GM12874 (cell line): ENCODE results near the gene ABHD16B.

Experiments used
- TF ChIP-seq, protein P1 (sequence below): IDR thresholded peaks from 2 replicates; pipeline ENCODE4 v1.5.1; 2011; ENCODE audit warnings: low read depth, mild to moderate bottlenecking, control low read depth, low read length, moderate library complexity; ENCODE audit not compliant: insufficient read depth

ABHD16B gene

DNA sequence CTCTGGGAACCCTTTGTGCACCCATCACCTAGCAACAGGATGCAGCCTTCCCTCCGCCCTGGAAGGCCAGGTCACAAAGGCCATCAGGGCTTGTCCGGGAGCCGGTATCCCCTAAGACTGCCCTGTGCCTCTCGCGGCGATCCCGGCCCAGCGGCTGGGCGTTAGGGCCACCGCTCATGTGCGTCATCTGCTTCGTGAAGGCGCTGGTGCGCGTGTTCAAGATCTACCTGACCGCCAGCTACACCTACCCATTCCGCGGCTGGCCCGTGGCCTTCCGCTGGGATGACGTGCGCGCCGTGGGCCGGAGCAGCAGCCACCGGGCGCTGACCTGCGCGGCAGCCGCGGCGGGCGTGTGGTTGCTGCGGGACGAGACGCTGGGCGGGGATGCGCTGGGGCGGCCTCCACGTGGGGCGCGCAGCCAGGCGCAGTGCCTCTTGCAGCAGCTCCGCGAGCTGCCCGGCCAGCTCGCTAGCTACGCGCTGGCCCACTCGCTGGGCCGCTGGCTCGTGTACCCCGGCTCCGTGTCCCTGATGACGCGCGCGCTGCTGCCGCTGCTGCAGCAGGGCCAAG is at the start of gene ABHD16B:
TSS of gene ABHD16B (plus strand) at position 134 of the 570 bp plus-strand sequence. CDS start at position 177, 43 bp downstream.
- TF ChIP-seq, protein P1, sequence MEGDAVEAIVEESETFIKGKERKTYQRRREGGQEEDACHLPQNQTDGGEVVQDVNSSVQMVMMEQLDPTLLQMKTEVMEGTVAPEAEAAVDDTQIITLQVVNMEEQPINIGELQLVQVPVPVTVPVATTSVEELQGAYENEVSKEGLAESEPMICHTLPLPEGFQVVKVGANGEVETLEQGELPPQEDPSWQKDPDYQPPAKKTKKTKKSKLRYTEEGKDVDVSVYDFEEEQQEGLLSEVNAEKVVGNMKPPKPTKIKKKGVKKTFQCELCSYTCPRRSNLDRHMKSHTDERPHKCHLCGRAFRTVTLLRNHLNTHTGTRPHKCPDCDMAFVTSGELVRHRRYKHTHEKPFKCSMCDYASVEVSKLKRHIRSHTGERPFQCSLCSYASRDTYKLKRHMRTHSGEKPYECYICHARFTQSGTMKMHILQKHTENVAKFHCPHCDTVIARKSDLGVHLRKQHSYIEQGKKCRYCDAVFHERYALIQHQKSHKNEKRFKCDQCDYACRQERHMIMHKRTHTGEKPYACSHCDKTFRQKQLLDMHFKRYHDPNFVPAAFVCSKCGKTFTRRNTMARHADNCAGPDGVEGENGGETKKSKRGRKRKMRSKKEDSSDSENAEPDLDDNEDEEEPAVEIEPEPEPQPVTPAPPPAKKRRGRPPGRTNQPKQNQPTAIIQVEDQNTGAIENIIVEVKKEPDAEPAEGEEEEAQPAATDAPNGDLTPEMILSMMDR = no peak

DNA sequence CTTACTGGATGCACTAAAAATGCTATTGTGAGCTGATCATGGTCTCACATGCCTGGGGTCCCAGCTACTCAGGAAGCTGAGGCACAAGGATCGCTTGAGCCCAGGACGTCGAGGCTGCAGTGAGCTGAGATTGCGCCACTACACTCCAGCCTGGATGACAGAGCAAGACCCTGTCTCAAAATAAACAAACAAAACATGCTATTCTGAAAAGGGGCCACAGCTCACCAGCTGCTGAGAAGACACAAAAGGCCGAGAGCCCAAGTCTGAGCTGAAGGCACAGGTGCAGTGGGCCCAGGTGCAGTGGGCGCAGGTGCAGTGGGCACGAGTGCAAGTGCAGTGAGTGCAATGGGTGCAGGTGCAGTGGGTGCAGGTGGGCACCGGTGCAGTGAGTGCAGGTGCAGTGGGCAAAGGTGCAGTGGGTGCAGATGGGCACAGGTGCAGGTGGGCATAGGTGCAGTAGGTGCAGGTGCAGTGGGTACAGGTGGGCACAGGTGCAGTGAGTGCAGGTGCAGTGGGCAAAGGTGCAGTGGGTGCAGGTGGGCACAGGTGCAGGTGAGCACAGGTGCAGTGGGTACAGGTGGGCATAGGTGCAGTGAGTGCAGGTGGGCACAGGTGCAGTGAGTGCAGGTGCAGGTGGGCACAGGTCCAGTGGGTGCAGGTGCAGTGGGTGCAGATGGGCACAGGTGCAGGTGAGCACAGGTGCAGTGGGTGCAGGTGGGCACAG is 46.2 kb upstream of the ABHD16B start:
- TF ChIP-seq, protein P1 = no peak

DNA sequence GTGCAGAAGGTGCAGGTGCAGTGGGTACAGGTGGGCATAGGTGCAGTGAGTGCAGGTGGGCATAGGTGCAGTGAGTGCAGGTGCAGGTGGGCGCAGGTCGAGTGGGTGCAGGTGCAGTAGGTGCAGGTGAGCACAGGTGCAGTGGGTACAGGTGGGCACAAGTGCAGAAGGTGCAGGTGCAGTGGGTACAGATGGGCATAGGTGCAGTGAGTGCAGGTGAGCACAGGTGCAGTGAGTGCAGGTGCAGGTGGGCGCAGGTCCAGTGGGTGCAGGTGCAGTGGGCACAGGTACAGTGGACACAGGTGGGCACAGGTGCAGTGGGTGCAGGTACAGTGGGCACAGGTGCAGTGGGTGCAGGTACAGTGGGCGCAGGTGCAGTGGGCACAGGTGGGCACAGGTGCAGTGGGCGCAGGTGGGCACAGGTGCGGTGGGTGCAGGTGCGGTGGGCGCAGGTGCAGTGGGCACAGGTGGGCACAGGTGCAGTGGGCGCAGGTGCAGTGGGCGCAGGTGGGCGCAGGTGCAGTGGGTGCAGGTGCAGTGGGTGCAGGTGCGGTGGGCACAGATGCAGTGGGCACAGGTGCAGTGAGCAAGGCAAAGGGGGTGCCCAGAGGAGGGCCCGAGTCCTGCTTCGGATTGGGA is 45.6 kb upstream of the ABHD16B start:
- TF ChIP-seq, protein P1 = no peak

DNA sequence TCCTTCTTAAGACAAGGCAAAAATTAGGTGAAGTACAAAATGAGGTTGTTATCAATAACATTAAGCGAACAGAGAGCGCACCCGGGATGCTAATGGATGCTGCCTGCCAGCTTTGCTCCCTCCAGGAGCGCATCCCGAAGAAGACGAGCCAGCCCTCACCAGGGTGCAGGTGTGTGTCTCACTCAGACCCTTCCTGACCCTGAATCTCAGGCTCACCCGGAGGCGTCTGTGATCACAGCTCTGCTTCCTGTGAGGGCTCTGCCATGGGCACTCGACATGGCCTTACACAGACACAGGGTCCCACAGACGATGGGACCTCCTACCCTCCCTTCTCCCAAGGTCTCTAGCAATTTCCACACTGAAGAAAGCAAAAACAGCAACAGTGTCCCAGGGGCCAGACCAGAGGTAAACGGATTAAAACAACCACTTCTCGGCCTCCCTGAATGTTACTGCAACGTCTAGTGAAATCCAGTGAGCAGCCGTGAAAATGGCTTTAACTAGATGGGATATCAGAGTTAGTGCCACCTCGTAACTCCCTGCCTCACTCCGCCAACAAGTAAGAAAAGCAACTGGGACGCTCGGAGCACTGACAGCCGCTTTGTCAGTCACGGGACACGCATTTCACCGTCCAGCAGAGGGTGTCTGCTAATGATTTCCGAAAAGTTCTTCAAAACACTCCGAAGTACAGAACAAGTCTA is 41.9 kb upstream of the ABHD16B start:
- TF ChIP-seq, protein P1 = 0 out of 2 replicates have a peak, but pooled peaks have one; percentile 11

DNA sequence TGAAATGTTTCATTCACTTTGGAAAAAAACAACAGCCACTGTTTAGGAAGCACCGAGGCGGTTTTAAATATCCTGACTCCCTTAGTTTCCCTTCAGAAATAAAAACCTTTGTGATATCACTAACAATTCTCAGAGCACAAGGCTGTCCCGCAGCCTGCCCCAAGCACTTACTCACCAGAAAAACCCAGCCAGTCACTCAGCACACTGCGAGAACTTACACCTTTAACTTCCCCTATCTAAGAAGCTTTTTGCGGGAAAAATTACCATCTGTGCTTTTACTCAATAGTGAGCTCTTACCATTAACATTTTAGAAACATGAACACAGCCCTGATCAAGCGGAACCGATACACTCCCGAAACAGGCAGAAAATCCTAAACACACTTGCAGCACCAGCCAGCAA is 39.5 kb upstream of the ABHD16B start:
- TF ChIP-seq, protein P1 = no peak

DNA sequence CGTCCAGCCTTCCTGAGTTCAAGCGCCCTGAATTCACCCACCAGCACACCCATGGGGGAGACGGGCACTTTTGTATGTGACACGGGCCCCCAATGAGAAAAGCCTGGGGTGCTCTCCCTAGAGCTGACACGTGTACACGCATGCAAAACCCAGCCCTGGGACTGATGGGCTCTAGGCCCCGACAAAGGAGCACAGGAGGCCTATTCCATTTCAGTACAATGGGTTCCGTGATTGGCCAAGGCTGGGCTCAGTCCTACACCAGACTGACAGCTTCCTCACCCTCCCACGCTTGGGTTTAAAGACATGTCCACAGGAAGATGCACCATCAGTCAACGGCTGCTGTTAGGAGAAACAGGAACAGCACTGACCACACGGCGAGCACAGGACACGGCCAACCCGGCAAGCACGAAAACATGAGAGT is 39.0 kb upstream of the ABHD16B start:
- TF ChIP-seq, protein P1 = no peak

DNA sequence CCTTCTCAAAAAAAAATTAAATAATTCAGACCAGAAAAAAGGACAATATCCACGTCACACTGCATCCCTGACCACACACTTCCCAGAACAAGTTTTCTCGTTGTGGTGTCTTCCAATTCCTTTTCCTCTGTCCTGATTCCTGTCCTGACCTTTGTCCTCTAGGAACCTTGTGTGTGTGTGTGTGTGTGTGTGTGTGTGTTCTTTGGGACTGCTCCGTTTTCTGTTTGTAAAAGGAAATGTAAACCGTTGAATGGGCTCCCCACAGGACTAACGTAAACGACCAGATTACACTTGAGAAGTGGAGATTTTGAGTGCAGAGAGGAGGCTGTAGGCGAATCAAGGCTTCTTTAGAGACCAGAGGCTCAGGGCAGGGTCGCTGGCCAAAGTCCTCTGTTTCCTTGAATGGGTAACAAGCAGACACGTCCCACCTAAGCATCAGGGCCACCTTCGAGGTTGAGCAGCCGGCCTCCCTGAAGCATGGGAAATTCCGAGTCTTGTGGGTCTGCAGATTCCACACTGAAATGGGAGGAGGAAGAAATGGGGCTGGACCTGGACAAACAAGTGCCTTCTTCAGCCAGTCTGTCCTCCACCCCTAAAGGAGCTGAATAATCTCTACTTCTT is 37.5 kb upstream of the ABHD16B start:
- TF ChIP-seq, protein P1 = no peak
